A549 treated with Mapracorat at 1 μM for 4 hours (cell line): Measurements from ENCODE around the gene FCRL1. TPM values are rescaled to one million over a fixed set of nuclear protein-coding genes. Genes with fewer than 3 reads are reported as not detected.

ENCODE experiments used
- total RNA-seq: library from RNA; stranded (reverse); fragments of 200-300 nt; extraction: Qiagen RNA extraction; gene quantifications from 5 replicates; pipeline ENCODE4 v1.2.3, GENCODE V29; 2022

FCRL1 gene, protein sequence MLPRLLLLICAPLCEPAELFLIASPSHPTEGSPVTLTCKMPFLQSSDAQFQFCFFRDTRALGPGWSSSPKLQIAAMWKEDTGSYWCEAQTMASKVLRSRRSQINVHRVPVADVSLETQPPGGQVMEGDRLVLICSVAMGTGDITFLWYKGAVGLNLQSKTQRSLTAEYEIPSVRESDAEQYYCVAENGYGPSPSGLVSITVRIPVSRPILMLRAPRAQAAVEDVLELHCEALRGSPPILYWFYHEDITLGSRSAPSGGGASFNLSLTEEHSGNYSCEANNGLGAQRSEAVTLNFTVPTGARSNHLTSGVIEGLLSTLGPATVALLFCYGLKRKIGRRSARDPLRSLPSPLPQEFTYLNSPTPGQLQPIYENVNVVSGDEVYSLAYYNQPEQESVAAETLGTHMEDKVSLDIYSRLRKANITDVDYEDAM
- total RNA-seq, result not detected in 5 replicates

DNA sequence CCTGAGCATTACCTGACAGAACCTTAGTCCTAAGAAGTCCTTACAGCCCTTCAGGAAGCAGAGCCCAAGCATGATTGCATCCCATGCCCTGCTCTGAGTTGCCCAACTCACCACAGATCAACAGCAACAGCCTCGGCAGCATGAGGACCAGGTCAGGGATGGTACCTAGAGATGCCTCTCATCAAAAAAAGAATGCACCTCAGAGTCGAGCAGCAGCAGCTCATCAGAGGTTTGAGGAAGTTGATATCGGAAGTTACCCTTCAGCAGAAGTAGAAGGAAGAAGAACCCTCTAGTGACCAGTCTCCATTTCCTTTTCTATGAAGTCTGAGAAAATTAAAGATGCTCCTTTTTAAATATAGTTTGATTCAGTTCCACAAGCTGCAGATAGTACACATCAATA lies at the start of gene FCRL1:
Gene FCRL1 (minus strand): TSS at position 225 of the 400 bp plus-strand sequence. CDS start 83 bp downstream, at position 142.

DNA sequence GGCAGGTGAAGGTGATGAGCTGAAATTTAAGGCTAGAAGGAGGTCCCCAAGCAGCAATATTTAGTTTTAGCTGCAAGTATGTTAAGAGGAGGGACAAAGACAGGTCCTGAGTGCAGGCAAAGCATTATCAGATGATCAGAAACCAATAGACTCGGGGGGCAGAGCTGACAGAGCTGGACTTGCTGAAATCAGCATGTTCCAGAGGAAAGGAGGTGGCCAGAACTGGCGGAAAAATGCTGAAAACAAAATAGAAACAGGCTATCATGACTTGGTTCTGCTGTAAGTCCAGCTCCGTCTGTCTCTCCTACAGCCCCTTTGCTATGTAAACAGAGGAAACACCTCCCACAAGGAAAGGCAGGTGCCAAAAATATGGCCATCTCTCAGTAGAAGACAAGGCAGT lies 21.8 kb upstream of the FCRL1 start, which contains the start of gene CD5L:
Gene CD5L (minus strand): TSS at position 101 of the 400 bp plus-strand sequence. CDS start 107 bp downstream, outside the sequence.

DNA sequence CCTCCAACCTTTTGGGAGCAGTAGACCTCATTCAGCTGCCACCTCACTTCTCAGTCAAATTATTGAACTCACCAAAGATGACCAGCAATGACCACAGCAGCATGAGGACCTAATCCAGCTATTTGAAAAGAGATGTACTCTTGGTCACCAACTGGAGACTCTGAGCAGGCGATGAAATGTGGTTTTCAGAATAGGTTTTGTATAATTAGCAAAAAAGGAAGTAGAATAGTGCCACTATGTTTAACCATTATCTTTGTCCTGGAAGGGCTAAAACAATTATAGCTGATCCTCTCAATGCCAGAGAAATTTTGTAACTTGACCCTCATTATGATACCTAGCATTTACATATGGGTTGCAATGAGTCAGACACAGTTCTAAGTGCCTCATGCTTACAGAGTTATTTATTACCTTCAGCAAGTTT lies 42.9 kb downstream of the FCRL1 start, which contains the start of gene FCRL2:
Gene FCRL2 (minus strand): TSS at position 162 of the 421 bp plus-strand sequence. CDS start 59 bp downstream, at position 103.

Other genes starting within 250 kb of the FCRL1 start
- gene FCRL4, start 222.0 kb downstream of the FCRL1 start, total RNA-seq, result not detected in 5 replicates
- not detected in 5 replicates for gene FCRL3, start 119.4 kb downstream of the FCRL1 start, total RNA-seq
- not detected in 5 replicates for gene FCRL2, start 43.0 kb downstream of the FCRL1 start, total RNA-seq
- not detected in 5 replicates for gene CD5L, start 21.7 kb upstream of the FCRL1 start, total RNA-seq
- 19.2 to 26.5 TPM (median 24.4 TPM) in 5 replicates for gene KIRREL1, start 173.5 kb upstream of the FCRL1 start, total RNA-seq